ENCODE results near the gene FOXE3. TPM values are rescaled to one million over a fixed set of nuclear protein-coding genes. Genes with fewer than 3 reads are reported as not detected.

FOXE3 gene
- total RNA-seq, result not detected

GRCh38 chr1:47415728-47416318 lies at the start of gene FOXE3:
Gene FOXE3 (plus strand): TSS chr1:47416285. CDS start chr1:47416316, 31 bp downstream.
- DNase-seq (ENCODE audit: low spot score) (no peak), ATAC-seq (no peak)
- Mint-ChIP-seq H3K4me1 (ENCODE audit: low read depth in 2 of 2) (peaks cover 6 to 9% of the 10 kb centered on the region in 2 donors), H3K9me3 (no peaks in the 10 kb centered on the region), H3K4me3 (peak within 1 kb of the TSS; percentile 65), H3K36me3 (no peaks in the 10 kb centered on the region), H3K27me3 (peaks cover 37 to 38% of the 10 kb centered on the region in 2 donors), H3K27ac (no peak within 1 kb of the TSS)

GRCh38 chr1:47367651-47368050 lies 48.4 kb upstream of the FOXE3 start:
- no peak for ATAC-seq
- no peaks in the 10 kb centered on the region for H3K9me3 Mint-ChIP-seq
- H3K4me3 Mint-ChIP-seq, result no peak overlapping the region
- no peak overlapping the region for H3K27ac Mint-ChIP-seq
- H3K36me3 Mint-ChIP-seq, result peaks cover 8% of the 10 kb centered on the region
- peaks cover 5% of the 10 kb centered on the region in 2 donors for H3K4me1 Mint-ChIP-seq (ENCODE audit: low read depth in 2 of 2)
- no peak for DNase-seq (ENCODE audit: low spot score)
- H3K27me3 Mint-ChIP-seq, result no peaks in the 10 kb centered on the region

GRCh38 chr1:47371016-47371517 lies 45.0 kb upstream of the FOXE3 start:
- no peak overlapping the region for H3K4me3 Mint-ChIP-seq
- peaks cover 8% of the 10 kb centered on the region for H3K36me3 Mint-ChIP-seq
- ATAC-seq (no peak), DNase-seq (ENCODE audit: low spot score) (no peak)
- peaks cover 0 to 2% of the 10 kb centered on the region in 2 donors for H3K4me1 Mint-ChIP-seq (ENCODE audit: low read depth in 2 of 2)
- no peaks in the 10 kb centered on the region for H3K27me3 Mint-ChIP-seq
- H3K9me3 Mint-ChIP-seq, result no peaks in the 10 kb centered on the region
- H3K27ac Mint-ChIP-seq, result peak overlapping the region in 1 of 2 donors; percentile 30

DNA sequence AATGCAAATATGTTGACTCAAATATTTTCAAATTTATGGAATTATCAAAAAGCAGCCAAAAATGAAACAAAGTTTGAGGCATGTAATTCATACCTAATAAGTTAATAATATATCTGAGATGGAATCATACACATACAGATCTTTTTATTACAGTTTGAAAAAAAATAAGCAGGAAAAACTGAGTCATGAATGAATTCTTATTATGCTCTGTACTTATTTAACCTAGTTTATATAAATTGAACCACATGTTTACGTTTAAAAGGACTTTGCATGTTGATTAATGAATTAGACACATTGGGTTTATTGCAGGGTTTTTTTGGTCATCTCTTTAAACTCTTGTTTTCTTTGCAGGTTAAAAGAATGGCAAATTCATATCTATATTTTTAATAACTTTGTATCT lies 41.6 kb upstream of the FOXE3 start:
- no peak overlapping the region for H3K27ac Mint-ChIP-seq
- peaks cover 15% of the 10 kb centered on the region for H3K36me3 Mint-ChIP-seq
- H3K4me3 Mint-ChIP-seq, result no peak overlapping the region
- DNase-seq (ENCODE audit: low spot score), result no peak
- no peaks in the 10 kb centered on the region for H3K27me3 Mint-ChIP-seq
- ATAC-seq, result no peak
- no peaks in the 10 kb centered on the region for H3K9me3 Mint-ChIP-seq
- no peaks in the 10 kb centered on the region for H3K4me1 Mint-ChIP-seq (ENCODE audit: low read depth in 2 of 2)

- no peaks in the 10 kb centered on the region for H3K4me1 Mint-ChIP-seq (ENCODE audit: low read depth in 2 of 2)
- H3K27ac Mint-ChIP-seq, result no peak overlapping the region
- ATAC-seq (no peak), DNase-seq (ENCODE audit: low spot score) (no peak)
- H3K4me3 Mint-ChIP-seq, result no peak overlapping the region
- H3K9me3 Mint-ChIP-seq, result no peaks in the 10 kb centered on the region
- no peaks in the 10 kb centered on the region for H3K27me3 Mint-ChIP-seq
- H3K36me3 Mint-ChIP-seq, result peaks cover 12% of the 10 kb centered on the region
Measured at GRCh38 chr1:47378147-47378546, 37.9 kb upstream of the FOXE3 start.

GRCh38 chr1:47380699-47381098 lies 35.4 kb upstream of the FOXE3 start:
- Mint-ChIP-seq H3K4me1 (ENCODE audit: low read depth in 2 of 2) (no peaks in the 10 kb centered on the region), H3K36me3 (peaks cover 12% of the 10 kb centered on the region), H3K27ac (no peak overlapping the region), H3K27me3 (no peaks in the 10 kb centered on the region), H3K4me3 (no peak overlapping the region), H3K9me3 (no peaks in the 10 kb centered on the region)
- DNase-seq (ENCODE audit: low spot score), result no peak
- ATAC-seq, result no peak

- DNase-seq (ENCODE audit: low spot score) (no peak), ATAC-seq (no peak)
- Mint-ChIP-seq H3K36me3 (peaks cover 12% of the 10 kb centered on the region), H3K9me3 (no peaks in the 10 kb centered on the region), H3K4me1 (ENCODE audit: low read depth in 2 of 2) (no peaks in the 10 kb centered on the region), H3K27me3 (no peaks in the 10 kb centered on the region), H3K4me3 (no peak overlapping the region), H3K27ac (no peak overlapping the region)
Measured at GRCh38 chr1:47382399-47382983, 33.6 kb upstream of the FOXE3 start.

GRCh38 chr1:47384083-47384482 lies 32.0 kb upstream of the FOXE3 start:
- peaks cover 9% of the 10 kb centered on the region for H3K36me3 Mint-ChIP-seq
- H3K9me3 Mint-ChIP-seq, result no peaks in the 10 kb centered on the region
- DNase-seq (ENCODE audit: low spot score) (no peak), ATAC-seq (no peak)
- H3K4me1 Mint-ChIP-seq (ENCODE audit: low read depth in 2 of 2), result peaks cover 0 to 2% of the 10 kb centered on the region in 2 donors
- H3K27me3 Mint-ChIP-seq, result no peaks in the 10 kb centered on the region
- H3K27ac Mint-ChIP-seq, result no peak overlapping the region
- H3K4me3 Mint-ChIP-seq, result no peak overlapping the region

- no peaks in the 10 kb centered on the region for H3K9me3 Mint-ChIP-seq
- H3K4me3 Mint-ChIP-seq, result no peak overlapping the region
Measured at GRCh38 chr1:47385020-47385419, 31.1 kb upstream of the FOXE3 start.

DNA sequence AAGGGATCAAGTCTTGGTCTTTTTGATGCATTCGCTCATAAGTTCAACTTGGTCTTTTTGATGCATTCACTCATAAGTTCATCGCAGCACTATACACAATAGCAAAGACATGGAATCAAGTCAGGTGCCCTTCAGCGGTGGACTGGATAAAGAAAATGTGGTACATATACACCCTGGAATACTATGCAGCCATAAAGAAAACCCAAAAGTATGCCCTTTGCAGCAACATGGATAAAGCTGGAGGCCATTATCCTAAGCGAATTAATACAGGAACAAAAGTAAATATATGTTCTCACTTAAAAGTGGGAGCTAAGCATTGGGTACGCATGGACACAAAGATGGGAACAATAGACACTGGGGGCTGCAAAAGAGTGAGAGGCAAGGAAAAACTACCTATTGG lies 29.8 kb upstream of the FOXE3 start:
- Mint-ChIP-seq H3K4me3 (no peak overlapping the region), H3K36me3 (peaks cover 6% of the 10 kb centered on the region), H3K9me3 (no peaks in the 10 kb centered on the region), H3K4me1 (ENCODE audit: low read depth in 2 of 2) (peaks cover 0 to 2% of the 10 kb centered on the region in 2 donors), H3K27ac (no peak overlapping the region), H3K27me3 (no peaks in the 10 kb centered on the region)
- ATAC-seq, result no peak
- no peak for DNase-seq (ENCODE audit: low spot score)

More at GRCh38 chr1:47385020-47385419, 31.1 kb upstream of the FOXE3 start:
- H3K27ac Mint-ChIP-seq, result no peak overlapping the region
- H3K27me3 Mint-ChIP-seq, result no peaks in the 10 kb centered on the region
- DNase-seq (ENCODE audit: low spot score) (no peak), ATAC-seq (no peak)
- peaks cover 6% of the 10 kb centered on the region for H3K36me3 Mint-ChIP-seq
- peaks cover 0 to 2% of the 10 kb centered on the region in 2 donors for H3K4me1 Mint-ChIP-seq (ENCODE audit: low read depth in 2 of 2)

DNA sequence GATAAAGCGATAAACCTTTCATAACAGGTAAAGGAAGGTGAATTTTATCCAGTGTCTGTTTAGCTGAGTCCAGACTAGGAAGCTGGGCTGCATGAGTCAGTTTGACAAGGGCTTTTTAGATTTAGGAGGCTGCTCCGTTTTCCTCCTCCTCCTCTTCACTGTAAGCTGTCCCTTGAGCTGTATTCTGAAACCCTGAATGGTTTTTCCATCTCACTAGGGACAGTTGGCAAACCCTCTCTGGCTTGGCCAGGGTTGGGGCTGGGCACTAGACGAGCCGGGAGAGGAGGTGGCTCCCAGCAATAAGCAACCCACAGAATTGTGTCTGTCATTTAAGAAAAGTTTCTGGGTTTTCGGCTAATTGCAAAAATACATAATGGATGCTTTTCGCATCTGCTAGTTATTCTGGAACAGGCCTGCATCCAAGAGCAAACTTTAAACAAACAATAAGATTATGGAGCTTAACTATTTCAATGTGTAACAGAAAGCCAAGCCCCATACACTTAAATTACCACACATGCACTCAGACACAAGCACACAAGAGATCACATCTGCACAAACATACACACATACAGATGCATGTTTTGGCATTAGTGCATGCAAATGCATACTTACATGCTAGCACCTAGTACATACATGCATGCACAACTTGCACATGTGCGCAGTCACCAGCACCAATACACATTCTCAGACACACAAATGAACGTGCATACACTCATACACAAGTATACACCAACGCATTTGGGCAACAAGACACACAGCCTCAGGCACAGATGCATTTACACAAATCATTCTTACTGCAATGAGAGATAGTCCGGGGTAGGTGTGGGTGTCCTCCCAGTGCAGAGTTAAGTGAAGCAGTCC lies 27.8 kb upstream of the FOXE3 start:
- H3K27me3 Mint-ChIP-seq, result no peaks in the 10 kb centered on the region
- DNase-seq (ENCODE audit: low spot score) (no peak), ATAC-seq (peak in 1 of 2 donors; percentile 6)
- no peaks in the 10 kb centered on the region for H3K36me3 Mint-ChIP-seq
- peaks cover 0 to 2% of the 10 kb centered on the region in 2 donors for H3K4me1 Mint-ChIP-seq (ENCODE audit: low read depth in 2 of 2)
- no peak overlapping the region for H3K4me3 Mint-ChIP-seq
- no peak overlapping the region for H3K27ac Mint-ChIP-seq
- no peaks in the 10 kb centered on the region for H3K9me3 Mint-ChIP-seq

DNA sequence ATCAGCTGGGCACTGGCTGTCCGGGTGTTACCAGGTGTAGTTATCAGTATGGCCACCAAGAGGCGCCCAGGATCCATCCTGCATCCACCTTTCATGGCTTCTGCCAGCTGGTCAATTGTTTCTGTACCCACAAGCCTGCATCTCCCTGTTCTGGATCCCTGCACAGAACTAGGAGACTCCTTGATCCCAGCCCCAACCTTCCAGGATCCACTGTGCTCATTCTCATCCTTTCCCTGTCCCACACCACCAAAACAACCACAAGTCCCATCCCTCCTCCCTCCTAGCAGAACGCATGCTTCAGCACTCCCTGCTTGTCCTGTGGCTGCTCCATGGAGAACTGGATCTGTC lies 27.2 kb upstream of the FOXE3 start:
- ATAC-seq (peak; percentile 74 to 77), DNase-seq (ENCODE audit: low spot score) (no peak)
- Mint-ChIP-seq H3K9me3 (no peaks in the 10 kb centered on the region), H3K36me3 (no peaks in the 10 kb centered on the region), H3K4me3 (no peak overlapping the region), H3K27ac (no peak overlapping the region), H3K27me3 (no peaks in the 10 kb centered on the region), H3K4me1 (ENCODE audit: low read depth in 2 of 2) (peaks cover 0 to 2% of the 10 kb centered on the region in 2 donors)

GRCh38 chr1:47389731-47390130 lies 26.4 kb upstream of the FOXE3 start:
- Mint-ChIP-seq H3K9me3 (no peaks in the 10 kb centered on the region), H3K27ac (no peak overlapping the region), H3K36me3 (no peaks in the 10 kb centered on the region), H3K4me3 (no peak overlapping the region), H3K27me3 (peaks cover 0 to 3% of the 10 kb centered on the region in 2 donors), H3K4me1 (ENCODE audit: low read depth in 2 of 2) (peaks cover 0 to 2% of the 10 kb centered on the region in 2 donors)
- DNase-seq (ENCODE audit: low spot score) (no peak), ATAC-seq (no peak)

DNA sequence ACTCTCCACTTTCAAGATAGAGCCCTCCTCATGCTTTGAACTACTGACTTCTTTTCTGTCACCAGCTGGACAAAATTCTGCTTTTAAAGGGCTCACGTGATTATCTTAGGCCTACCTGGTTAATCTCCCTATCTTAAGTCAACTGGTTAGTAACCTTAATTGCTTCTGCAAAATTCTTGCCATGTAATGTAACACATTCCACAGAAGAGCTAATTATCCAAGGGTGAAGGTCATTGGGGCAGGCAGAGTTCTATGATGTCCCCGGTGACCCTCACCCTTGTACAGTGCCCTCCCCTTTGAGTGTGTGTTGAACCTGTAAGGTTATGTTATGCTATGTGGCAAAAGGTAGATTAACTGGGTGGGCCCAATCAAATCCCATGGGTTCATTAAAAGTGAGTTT lies 25.2 kb upstream of the FOXE3 start:
- no peak for DNase-seq (ENCODE audit: low spot score)
- Mint-ChIP-seq H3K4me1 (ENCODE audit: low read depth in 2 of 2) (peaks cover 0 to 2% of the 10 kb centered on the region in 2 donors), H3K36me3 (no peaks in the 10 kb centered on the region), H3K27ac (no peak overlapping the region), H3K9me3 (no peaks in the 10 kb centered on the region), H3K4me3 (no peak overlapping the region), H3K27me3 (peaks cover 0 to 7% of the 10 kb centered on the region in 2 donors)
- no peak for ATAC-seq

Data from natural killer cell treated with Interleukin-12 subunit alpha and Interleukin-12 subunit beta and Interleukin-15 and Interleukin-18, amount 100 ng/mL, for 72 hours (primary cell).